HG03159 (cell line): ENCODE results near the gene ADCK1.
"Not testable (repeated sequence)": the region's sequence is repeated elsewhere in the genome, so short reads cannot be mapped to it uniquely, and the experiment has no call there.

Source experiments
- ATAC-seq: cut with Tn5 transposase; IDR thresholded peaks from one replicate; pipeline ENCODE4 v1.9.1; 2021; ENCODE audit warnings: mild to moderate bottlenecking, moderate library complexity; ENCODE audit not compliant: unreplicated experiment

Gene ADCK1

GRCh38 chr14:77892890-77893484 lies 93.1 kb downstream of the ADCK1 start:
- no peak for ATAC-seq

GRCh38 chr14:77897374-77897773 lies 97.5 kb downstream of the ADCK1 start:
- no peak for ATAC-seq

GRCh38 chr14:77902811-77903210 lies 102.9 kb downstream of the ADCK1 start:
- no peak for ATAC-seq

- ATAC-seq = no peak
These were observed 103.3 kb downstream of the ADCK1 start for GRCh38 chr14:77903221-77903620.

GRCh38 chr14:77903937-77904617 lies 104.2 kb downstream of the ADCK1 start:
- ATAC-seq = no peak

- ATAC-seq = no peak
These were observed 106.5 kb downstream of the ADCK1 start for GRCh38 chr14:77906446-77906845.

GRCh38 chr14:77908847-77909246 lies 108.9 kb downstream of the ADCK1 start:
- no peak for ATAC-seq

GRCh38 chr14:77909911-77910310 lies 110.0 kb downstream of the ADCK1 start:
- ATAC-seq = no peak

GRCh38 chr14:77910506-77910905 lies 110.6 kb downstream of the ADCK1 start:
- no peak for ATAC-seq

GRCh38 chr14:77911356-77911755 lies 111.4 kb downstream of the ADCK1 start:
- ATAC-seq = no peak

- no peak for ATAC-seq
These were observed 113.0 kb downstream of the ADCK1 start for GRCh38 chr14:77912754-77913556.

- no peak for ATAC-seq
These were observed 114.3 kb downstream of the ADCK1 start for GRCh38 chr14:77914073-77914721.

GRCh38 chr14:77915390-77915789 lies 115.5 kb downstream of the ADCK1 start:
- ATAC-seq = not testable (repeated sequence)

- ATAC-seq = no peak
These were observed 117.7 kb downstream of the ADCK1 start for GRCh38 chr14:77917491-77918201.

GRCh38 chr14:77918448-77918847 lies 118.5 kb downstream of the ADCK1 start:
- no peak for ATAC-seq

GRCh38 chr14:77920312-77920711 lies 120.4 kb downstream of the ADCK1 start:
- ATAC-seq = no peak

- no peak for ATAC-seq
These were observed 121.9 kb downstream of the ADCK1 start for GRCh38 chr14:77921818-77922217.

- no peak for ATAC-seq
These were observed 123.4 kb downstream of the ADCK1 start for GRCh38 chr14:77923131-77923936.

GRCh38 chr14:77924141-77924948 lies 124.4 kb downstream of the ADCK1 start:
- no peak for ATAC-seq
